Suprapubic skin (tissue), 3 donors: ENCODE data around the gene LTO1.

Source experiments
- CTCF ChIP-seq, 2 donors: fragments of 200-600 bp in 1 of 2; fragments of 450-650 bp in 1 of 2; sonication (generic) in 1 of 2; IDR thresholded peaks; one replicate each; pipeline ENCODE4 v1.5.1; 2016 to 2019; ENCODE audit warnings: antibody characterized with exemption in 2 of 2, mild to moderate bottlenecking in 1 of 2, moderate library complexity in 1 of 2
- POLR2A ChIP-seq, 2 donors: fragments of 450-650 bp; IDR thresholded peaks; one replicate each; pipeline ENCODE4 v1.6.1; 2017; ENCODE audit warnings: antibody characterized with exemption in 2 of 2, mild to moderate bottlenecking in 2 of 2, moderate library complexity in 2 of 2

GRCh38 chr11:69697861-69698260, 22.7 kb upstream of the LTO1 start:
- TF ChIP-seq POLR2A (IDR thresholded peaks at IDR 0.05) (no peak), CTCF (IDR thresholded peaks at IDR 0.05) (no peak)
